HEK293 (cell line): Measurements from ENCODE around the gene NPIPB2.
"Not testable (repeated sequence)": the region's sequence is repeated elsewhere in the genome, so short reads cannot be mapped to it uniquely, and the experiment has no call there.

Experiments
- CTCF ChIA-PET: fragments of 350-600 bp; formaldehyde crosslinking; extraction: SDS; loops from one replicate; lab custom pipeline; 2021; ENCODE audit warnings: antibody characterized with exemption; lab: Yijun Ruan, JAX
- POLR2A ChIA-PET: fragments of 300-600 bp; formaldehyde crosslinking; extraction: SDS; loops from one replicate; lab custom pipeline; 2020; ENCODE audit warnings: antibody characterized with exemption, inconsistent platforms; lab: Yijun Ruan, JAX
- H3K27ac ChIP-seq: fragments of 200-500 bp; sonication (Bioruptor generic); 2 replicates; pipeline ENCODE4 v1.5.1; 2014; ENCODE audit warnings: low read depth, low read length, control low read depth, inconsistent platforms; ENCODE audit errors: extremely low read depth
- H3K36me3 ChIP-seq, 2 experiments: fragments of 200-500 bp in 1 of 2; sonication (Bioruptor generic) in 1 of 2; 1 replicate in 1 of 2; 2 replicates in 1 of 2; pipeline ENCODE4 v1.5.1; 2014 to 2017; ENCODE audit warnings: inconsistent platforms in 2 of 2, low read length in 2 of 2; ENCODE audit not compliant: control insufficient read depth in 2 of 2, insufficient read depth in 1 of 2
- H3K4me1 ChIP-seq: fragments of 200-500 bp; sonication (Bioruptor generic); 2 replicates; pipeline ENCODE4 v1.5.1; 2014; ENCODE audit warnings: mild to moderate bottlenecking, low read length, inconsistent platforms; ENCODE audit not compliant: control insufficient read depth, insufficient read depth
- H3K4me3 ChIP-seq: 2 replicates; pipeline ENCODE4 v1.5.1; 2011; ENCODE audit warnings: low read depth, mild to moderate bottlenecking, control low read depth, low read length, moderate library complexity
- H3K9me3 ChIP-seq: fragments of 200-500 bp; sonication (Bioruptor generic); 2 replicates; pipeline ENCODE4 v1.5.1; 2014; ENCODE audit warnings: low read depth, low read length, inconsistent platforms; ENCODE audit not compliant: control insufficient read depth, insufficient read depth
- CTCF ChIP-seq: fragments of 450-650 bp; formaldehyde crosslinking; IDR thresholded peaks from 2 replicates; pipeline ENCODE4 v1.5.1; 2016; ENCODE audit warnings: missing biosample characterization, missing genetic modification characterization
- MEIS1 ChIP-seq: sonication (generic); formaldehyde crosslinking; IDR thresholded peaks from 2 replicates; pipeline ENCODE4 v1.8.1; 2022; ENCODE audit warnings: missing genetic modification reagents, mild to moderate bottlenecking, borderline replicate concordance
- PRDM1 ChIP-seq: fragments of 450-650 bp; formaldehyde crosslinking; IDR thresholded peaks from 2 replicates; pipeline ENCODE4; 2016; ENCODE audit warnings: missing biosample characterization, missing genetic modification characterization
- PRDM10 ChIP-seq: fragments of 450-650 bp; formaldehyde crosslinking; IDR thresholded peaks from 2 replicates; pipeline ENCODE4 v1.5.1; 2016; ENCODE audit warnings: missing biosample characterization, missing genetic modification characterization
- TCF7L2 ChIP-seq: IDR thresholded peaks from 2 replicates; pipeline ENCODE4 v1.6.1; 2011; ENCODE audit warnings: low read depth, mild to moderate bottlenecking, inconsistent platforms, low read length, moderate library complexity, borderline replicate concordance
- ZFHX2 ChIP-seq: fragments of 450-650 bp; formaldehyde crosslinking; conservative IDR thresholded peaks from 2 replicates; pipeline ENCODE4 v1.5.1; 2016; ENCODE audit warnings: missing biosample characterization, missing genetic modification characterization
- ZNF132 ChIP-seq: fragments of 450-650 bp; formaldehyde crosslinking; IDR thresholded peaks from 2 replicates; pipeline ENCODE4 v1.5.1; 2017; ENCODE audit warnings: missing biosample characterization, missing genetic modification characterization, borderline replicate concordance
- ZNF280C ChIP-seq: fragments of 450-650 bp; formaldehyde crosslinking; IDR thresholded peaks from 2 replicates; pipeline ENCODE4 v1.5.1; 2016; ENCODE audit warnings: missing biosample characterization, missing genetic modification characterization
- ZNF335 ChIP-seq: fragments of 450-650 bp; formaldehyde crosslinking; conservative IDR thresholded peaks from 2 replicates; pipeline ENCODE4 v1.5.1; 2016; ENCODE audit warnings: missing biosample characterization, missing genetic modification characterization
- ZNF366 ChIP-seq: fragments of 450-650 bp; formaldehyde crosslinking; conservative IDR thresholded peaks from 2 replicates; pipeline ENCODE4 v1.5.1; 2016; ENCODE audit warnings: missing biosample characterization, missing genetic modification characterization
- ZNF449 ChIP-seq: fragments of 450-650 bp; formaldehyde crosslinking; IDR thresholded peaks from 2 replicates; pipeline ENCODE4 v1.5.1; 2017; ENCODE audit warnings: missing biosample characterization, mild to moderate bottlenecking, missing genetic modification characterization, moderate library complexity
- ZNF548 ChIP-seq: fragments of 450-650 bp; formaldehyde crosslinking; IDR thresholded peaks from 2 replicates; pipeline ENCODE4 v1.5.1; 2016; ENCODE audit warnings: missing biosample characterization, missing genetic modification characterization
- ZNF596 ChIP-seq: fragments of 450-650 bp; IDR thresholded peaks from 2 replicates; pipeline ENCODE4 v1.5.0; 2018; ENCODE audit warnings: missing biosample characterization, mild to moderate bottlenecking, missing genetic modification characterization, moderate library complexity
- ZNF707 ChIP-seq: fragments of 450-650 bp; formaldehyde crosslinking; IDR thresholded peaks from 2 replicates; pipeline ENCODE4 v1.5.1; 2016; ENCODE audit warnings: missing biosample characterization, missing genetic modification characterization
- ZSCAN16 ChIP-seq: fragments of 450-650 bp; formaldehyde crosslinking; IDR thresholded peaks from 2 replicates; pipeline ENCODE4 v1.5.1; 2016; ENCODE audit warnings: missing biosample characterization, missing genetic modification characterization

The NPIPB2 gene

GRCh38 chr16:11955713-11956123, 13.9 kb upstream of the NPIPB2 start:
- Histone ChIP-seq H3K4me3 (no peak overlapping the region), H3K36me3 (no peaks in the 10 kb centered on the region)
- TF ChIP-seq ZNF366 (no peak), ZSCAN16 (tag by site-specific recombination) (no peak), PRDM1 (tag by site-specific recombination) (peak; percentile 60), ZNF335 (peak; percentile 36), PRDM10 (peak; percentile 94)
- TF ChIP-seq, all 188 proteins: peak for 3
- no peaks in the 10 kb centered on the region for H3K9me3 ChIP-seq
- H3K4me1 ChIP-seq, result no peaks in the 10 kb centered on the region
- ChIA-PET CTCF (interaction anchor here (5.2 kb wide), 1 partner anchor 112 kb away, joined by 12 read pairs; no protein-coding TSS in a partner anchor), POLR2A (no interaction called here)
- H3K27ac ChIP-seq, result no peak overlapping the region

GRCh38 chr16:11953576-11953975, 11.7 kb upstream of the NPIPB2 start:
- POLR2A ChIA-PET, H3K4me1 ChIP-seq, H3K27ac ChIP-seq, H3K4me3 ChIP-seq, H3K9me3 ChIP-seq, H3K36me3 ChIP-seq: not testable (repeated sequence)
- CTCF ChIA-PET, result interaction anchor here (0.7 to 5.2 kb wide), 2 partner anchors 47 to 114 kb away, joined by 3 to 12 read pairs; no protein-coding TSS in a partner anchor

GRCh38 chr16:11950388-11950787, 8.5 kb upstream of the NPIPB2 start:
- ChIA-PET POLR2A (no interaction called here), CTCF (no interaction called here)
- H3K4me1 ChIP-seq, result no peaks in the 10 kb centered on the region
- no peak overlapping the region for H3K27ac ChIP-seq
- TF ChIP-seq ZNF548, result no peak
- TF ChIP-seq TCF7L2, result no peak
- TF ChIP-seq MEIS1 (CRISPR knock-in tag), result no peak
- TF ChIP-seq, all 188 proteins: peak for 0
- Histone ChIP-seq H3K36me3 (no peaks in the 10 kb centered on the region), H3K4me3 (no peak overlapping the region), H3K9me3 (no peaks in the 10 kb centered on the region)

- Histone ChIP-seq H3K36me3 (no peaks in the 10 kb centered on the region), H3K4me1 (no peaks in the 10 kb centered on the region), H3K27ac (no peak overlapping the region), H3K4me3 (no peak overlapping the region), H3K9me3 (no peaks in the 10 kb centered on the region)
- ChIA-PET POLR2A (interaction anchor here (1.0 kb wide), 1 partner anchor 27 kb away, joined by 3 read pairs; the partner anchor contains the start of gene SNX29), CTCF (interaction anchor here (0.6 to 1.8 kb wide), 9 partner anchors 9 to 145 kb away, joined by 3 to 21 read pairs (median 4); no protein-coding TSS in a partner anchor)
- TF ChIP-seq ZNF596, result no peak
- TF ChIP-seq ZNF707, result no peak
- no peak for TF ChIP-seq ZFHX2 (tag by site-specific recombination)
- no peak for TF ChIP-seq ZNF280C (tag by site-specific recombination)
- TF ChIP-seq ZNF132 (tag by site-specific recombination), result no peak
- TF ChIP-seq CTCF, result peak; percentile 23; the same call in 1 of the 2 replicates
- TF ChIP-seq ZNF449, result no peak
Measured at GRCh38 chr16:11949527-11949926, 7.7 kb upstream of the NPIPB2 start.
